Hepatocyte (in vitro differentiated cells): Measurements from ENCODE around the gene CLCN4. TPM values are rescaled to one million over a fixed set of nuclear protein-coding genes. Genes with fewer than 3 reads are reported as not detected.

ENCODE experiments used
- DNase-seq: peaks from one replicate; pipeline ENCODE4 v3.0.0-alpha.2; 2016; ENCODE audit warnings: low spot score
- H2AFZ ChIP-seq: fragments of 200-600 bp; sonication (generic); 2 replicates; pipeline ENCODE4 v1.6.0; 2016; ENCODE audit warnings: antibody characterized with exemption, mild to moderate bottlenecking
- H3K27ac ChIP-seq: fragments of 200-600 bp; sonication (generic); 2 replicates; pipeline ENCODE4 v1.5.1; 2016; ENCODE audit warnings: mild to moderate bottlenecking
- H3K27me3 ChIP-seq: fragments of 200-600 bp; sonication (generic); 2 replicates; pipeline ENCODE4 v1.6.1; 2016
- H3K36me3 ChIP-seq: fragments of 200-600 bp; sonication (generic); replicated peaks from 2 replicates; pipeline ENCODE4 v1.5.1; 2016; ENCODE audit warnings: low read depth; ENCODE audit not compliant: insufficient read depth
- H3K4me1 ChIP-seq: fragments of 200-600 bp; sonication (generic); 2 replicates; pipeline ENCODE4 v1.5.1; 2016; ENCODE audit warnings: mild to moderate bottlenecking, moderate library complexity; ENCODE audit not compliant: insufficient read depth
- H3K4me2 ChIP-seq: fragments of 200-600 bp; sonication (generic); 2 replicates; pipeline ENCODE4 v1.6.0; 2016
- H3K4me3 ChIP-seq: fragments of 200-600 bp; sonication (generic); 2 replicates; pipeline ENCODE4 v1.5.1; 2016; ENCODE audit warnings: mild to moderate bottlenecking
- H3K79me2 ChIP-seq: fragments of 200-600 bp; sonication (generic); 2 replicates; pipeline ENCODE4 v1.6.0; 2017; ENCODE audit warnings: mild to moderate bottlenecking
- H3K9me2 ChIP-seq: fragments of 200-600 bp; sonication (generic); replicated peaks from 2 replicates; pipeline ENCODE4 v1.6.0; 2017; ENCODE audit warnings: mild to moderate bottlenecking; ENCODE audit not compliant: insufficient read depth
- H3K9me3 ChIP-seq: fragments of 200-600 bp; sonication (generic); 2 replicates; pipeline ENCODE4 v1.5.1; 2016; ENCODE audit warnings: low read depth, mild to moderate bottlenecking
- H4K20me1 ChIP-seq: fragments of 200-600 bp; sonication (generic); 2 replicates; pipeline ENCODE4 v1.6.0; 2016; ENCODE audit warnings: mild to moderate bottlenecking; ENCODE audit not compliant: insufficient read depth, poor library complexity, severe bottlenecking
- CTCF ChIP-seq: fragments of 200-600 bp; sonication (generic); IDR thresholded peaks from 2 replicates; pipeline ENCODE4 v1.5.1; 2016; ENCODE audit warnings: antibody characterized with exemption, mild to moderate bottlenecking; ENCODE audit not compliant: poor library complexity
- EZH2 ChIP-seq: fragments of 200-600 bp; sonication (generic); IDR thresholded peaks from 2 replicates; pipeline ENCODE4 v1.6.1; 2016; ENCODE audit warnings: antibody characterized with exemption, mild to moderate bottlenecking, borderline replicate concordance
- EZH2phosphoT487 ChIP-seq: fragments of 200-600 bp; sonication (generic); IDR thresholded peaks from one replicate; pipeline ENCODE4 v1.6.1; 2018; ENCODE audit warnings: antibody characterized with exemption, mild to moderate bottlenecking, low read depth, moderate library complexity; ENCODE audit not compliant: unreplicated experiment, severe bottlenecking
- WGBS: methylation state at CpG from one replicate; pipeline ENCODE4 v1.1.6; 2016; ENCODE audit warnings: low lambda C conversion rate; ENCODE audit errors: missing lambda C conversion rate; 5-methylcytosine and 5-hydroxymethylcytosine counted together
- polyA plus RNA-seq: library from polyadenylated mRNA; unstranded; fragments of >200 nt; fragmentation: Nextera tagmentation; extraction: Ambion mirVana; gene quantifications from 2 replicates; pipeline ENCODE4 v1.2.1, GENCODE V29; 2016
- total RNA-seq: library from RNA; depleted of rRNA; stranded (reverse); fragments of >200 nt; gene quantifications from 2 replicates; pipeline ENCODE4 v1.2.3, GENCODE V29; 2014

CLCN4 gene
- total and polyA plus RNA-seq, 2 experiments from 2014 or later, result 2.2 to 3.8 TPM

GRCh38 chrX:10259716-10260115, 102.9 kb downstream of the CLCN4 start:
- 31% methylated on average over 1 of the region's 1 CpG for WGBS
- Histone ChIP-seq H3K27me3 (no peaks in the 10 kb centered on the region), H3K9me2 (no peaks in the 10 kb centered on the region), H3K27ac (no peak overlapping the region), H3K4me2 (no peak overlapping the region), H2AFZ (no peak overlapping the region), H3K9me3 (no peaks in the 10 kb centered on the region), H3K79me2 (no peaks in the 10 kb centered on the region), H3K36me3 (no peaks in the 10 kb centered on the region), H3K4me1 (no peaks in the 10 kb centered on the region), H3K4me3 (no peak overlapping the region), H4K20me1 (no peaks in the 10 kb centered on the region)
- DNase-seq, result no peak
- TF ChIP-seq CTCF (no peak), EZH2phosphoT487 (no peak), EZH2 (no peak)

- Histone ChIP-seq H3K4me1 (no peaks in the 10 kb centered on the region), H3K9me3 (no peaks in the 10 kb centered on the region), H3K27me3 (no peaks in the 10 kb centered on the region), H3K79me2 (no peaks in the 10 kb centered on the region), H3K4me3 (no peak overlapping the region), H3K27ac (no peak overlapping the region), H3K4me2 (no peak overlapping the region), H4K20me1 (no peaks in the 10 kb centered on the region), H3K36me3 (no peaks in the 10 kb centered on the region), H3K9me2 (no peaks in the 10 kb centered on the region), H2AFZ (no peak overlapping the region)
- no peak for DNase-seq
- TF ChIP-seq EZH2 (no peak), EZH2phosphoT487 (no peak), CTCF (no peak)
- 81% methylated on average over 2 of the region's 2 CpGs for WGBS
These were observed 109.0 kb downstream of the CLCN4 start for GRCh38 chrX:10265775-10266174.

GRCh38 chrX:10278716-10279115, 121.9 kb downstream of the CLCN4 start:
- Histone ChIP-seq H3K4me3 (no peak overlapping the region), H3K4me1 (no peaks in the 10 kb centered on the region), H3K79me2 (no peaks in the 10 kb centered on the region), H2AFZ (no peak overlapping the region), H3K9me3 (no peaks in the 10 kb centered on the region), H3K9me2 (no peaks in the 10 kb centered on the region), H3K4me2 (no peak overlapping the region), H3K27ac (no peak overlapping the region), H3K27me3 (no peaks in the 10 kb centered on the region), H3K36me3 (no peaks in the 10 kb centered on the region), H4K20me1 (no peaks in the 10 kb centered on the region)
- no peak for DNase-seq
- 98% methylated on average over 2 of the region's 2 CpGs for WGBS
- no peak for TF ChIP-seq CTCF
- no peak for TF ChIP-seq EZH2phosphoT487
- TF ChIP-seq EZH2, result no peak

- 77% methylated on average over 2 of the region's 2 CpGs for WGBS
- Histone ChIP-seq H4K20me1 (no peaks in the 10 kb centered on the region), H3K9me2 (no peaks in the 10 kb centered on the region), H3K9me3 (no peaks in the 10 kb centered on the region), H3K4me3 (no peak overlapping the region), H3K36me3 (no peaks in the 10 kb centered on the region), H3K4me2 (no peak overlapping the region), H3K4me1 (no peaks in the 10 kb centered on the region), H3K79me2 (no peaks in the 10 kb centered on the region), H2AFZ (no peak overlapping the region), H3K27me3 (no peaks in the 10 kb centered on the region), H3K27ac (no peak overlapping the region)
- TF ChIP-seq EZH2 (no peak), CTCF (no peak), EZH2phosphoT487 (no peak)
- no peak for DNase-seq
These were observed 123.3 kb downstream of the CLCN4 start for GRCh38 chrX:10280071-10280470.
